Fibroblast of skin of abdomen (primary cell): ENCODE data around the gene WDR13.
A peak's percentile ranks its signal among the peaks of the same experiment; 100 is the strongest.
"Not testable (repeated sequence)": the region's sequence is repeated elsewhere in the genome, so short reads cannot be mapped to it uniquely, and the experiment has no call there.

Experiments
- DNase-seq: peaks from one replicate; pipeline ENCODE4 v3.0.0-alpha.2; 2013

WDR13 gene

GRCh38 chrX:48595929-48596328 lies 1.4 kb upstream of the WDR13 start:
- DNase-seq = no peak

GRCh38 chrX:48598614-48599013 lies 1.3 kb downstream of the WDR13 start:
- no peak for DNase-seq

- no peak for DNase-seq
Observed at GRCh38 chrX:48599341-48599740, 2.0 kb downstream of the WDR13 start.

- no peak for DNase-seq
Observed at GRCh38 chrX:48600226-48600625, 2.9 kb downstream of the WDR13 start.

GRCh38 chrX:48601741-48602394 lies 4.6 kb downstream of the WDR13 start:
- no peak for DNase-seq

GRCh38 chrX:48604701-48605100 lies 7.4 kb downstream of the WDR13 start:
- DNase-seq = no peak

- no peak for DNase-seq
Observed at GRCh38 chrX:48606091-48606490, 8.8 kb downstream of the WDR13 start.

- no peak for DNase-seq
Observed at GRCh38 chrX:48611703-48612102, 14.4 kb downstream of the WDR13 start.

GRCh38 chrX:48613502-48614160 lies 16.3 kb downstream of the WDR13 start:
- DNase-seq = no peak

GRCh38 chrX:48616576-48616975 lies 19.3 kb downstream of the WDR13 start:
- no peak for DNase-seq

GRCh38 chrX:48617542-48618340 lies 20.4 kb downstream of the WDR13 start:
- DNase-seq = peak; percentile 31

GRCh38 chrX:48626401-48627298 lies 29.4 kb downstream of the WDR13 start:
- DNase-seq = peak; percentile 2

GRCh38 chrX:48631376-48632090 lies 34.2 kb downstream of the WDR13 start:
- DNase-seq = peak; percentile 91

- DNase-seq = no peak
Observed at GRCh38 chrX:48632207-48632606, 34.9 kb downstream of the WDR13 start.

- no peak for DNase-seq
Observed at GRCh38 chrX:48636301-48636700, 39.0 kb downstream of the WDR13 start.

- no peak for DNase-seq
Observed at GRCh38 chrX:48636776-48637175, 39.5 kb downstream of the WDR13 start.

- DNase-seq = no peak
Observed at GRCh38 chrX:48645669-48646068, 48.4 kb downstream of the WDR13 start.

GRCh38 chrX:48648336-48648751 lies 51.1 kb downstream of the WDR13 start:
- DNase-seq = peak; percentile 48

GRCh38 chrX:48649102-48649501 lies 51.8 kb downstream of the WDR13 start:
- DNase-seq = no peak

GRCh38 chrX:48652055-48652579 lies 54.8 kb downstream of the WDR13 start:
- not testable (repeated sequence) for DNase-seq

GRCh38 chrX:48654746-48655145 lies 57.5 kb downstream of the WDR13 start:
- not testable (repeated sequence) for DNase-seq
